HG03045 (cell line): ENCODE measurements around the gene PROZ.
"Not testable (repeated sequence)": the region's sequence is repeated elsewhere in the genome, so short reads cannot be mapped to it uniquely, and the experiment has no call there.

ENCODE experiments used
- ATAC-seq: cut with Tn5 transposase; IDR thresholded peaks from one replicate; pipeline ENCODE4 v1.9.1; 2021; ENCODE audit warnings: mild to moderate bottlenecking, moderate library complexity; ENCODE audit not compliant: unreplicated experiment

The PROZ gene

DNA sequence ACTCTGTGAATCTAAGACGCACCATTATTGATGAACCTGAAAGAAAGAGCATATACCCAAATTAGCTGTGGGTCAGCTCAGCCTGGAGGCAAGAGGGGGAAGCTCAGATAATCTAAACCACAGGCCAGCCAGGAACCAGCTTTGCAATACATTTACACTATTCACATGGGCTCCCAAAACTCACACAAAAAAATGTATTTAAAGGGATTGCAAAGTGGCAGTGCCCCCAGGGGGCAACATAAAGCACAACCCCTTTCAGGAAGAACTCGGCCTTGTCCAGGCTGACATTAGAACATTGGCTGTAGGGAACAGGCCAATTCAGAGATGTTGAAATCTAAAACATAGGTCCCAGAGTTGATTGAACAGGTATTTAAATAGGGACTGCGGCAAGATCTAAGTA, 3.2 kb upstream of the PROZ start:
- ATAC-seq = no peak

- ATAC-seq = no peak
Measured at GRCh38 chr13:113155982-113156655, 2.3 kb upstream of the PROZ start.

DNA sequence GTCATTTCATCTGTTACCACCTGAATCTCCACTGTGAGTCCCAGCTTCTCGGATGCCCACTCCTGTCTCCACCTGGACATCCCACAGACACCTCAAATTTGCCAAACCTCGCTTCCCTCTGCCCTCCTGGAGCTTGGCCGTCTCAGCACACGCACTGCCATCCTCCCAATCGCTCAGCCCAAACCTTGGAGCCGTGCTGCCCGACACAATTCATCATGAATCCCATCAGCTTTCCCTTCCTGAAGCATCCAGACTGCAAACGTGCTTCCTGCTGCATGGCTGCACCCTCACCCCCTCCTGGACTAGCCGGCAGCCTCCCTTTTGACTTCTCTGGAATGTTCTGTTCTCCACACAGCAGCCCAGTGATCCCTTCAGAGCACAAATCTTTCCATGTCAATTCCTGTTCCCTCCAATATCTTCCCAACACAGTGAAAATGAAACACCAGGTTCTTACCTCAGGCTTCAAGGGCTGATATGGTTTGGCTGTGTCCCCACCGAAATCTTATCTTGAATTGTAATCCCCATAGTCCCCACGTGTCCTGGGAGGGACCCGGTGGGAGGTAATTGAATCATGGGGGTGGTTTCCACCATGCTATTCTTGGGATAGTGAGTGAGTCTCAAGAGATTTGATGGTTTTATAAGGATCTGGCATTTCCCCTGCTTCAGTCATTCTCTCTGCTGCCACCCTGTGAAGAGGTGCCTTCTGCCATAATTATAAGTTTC, 1.1 kb upstream of the PROZ start:
- no peak for ATAC-seq

DNA sequence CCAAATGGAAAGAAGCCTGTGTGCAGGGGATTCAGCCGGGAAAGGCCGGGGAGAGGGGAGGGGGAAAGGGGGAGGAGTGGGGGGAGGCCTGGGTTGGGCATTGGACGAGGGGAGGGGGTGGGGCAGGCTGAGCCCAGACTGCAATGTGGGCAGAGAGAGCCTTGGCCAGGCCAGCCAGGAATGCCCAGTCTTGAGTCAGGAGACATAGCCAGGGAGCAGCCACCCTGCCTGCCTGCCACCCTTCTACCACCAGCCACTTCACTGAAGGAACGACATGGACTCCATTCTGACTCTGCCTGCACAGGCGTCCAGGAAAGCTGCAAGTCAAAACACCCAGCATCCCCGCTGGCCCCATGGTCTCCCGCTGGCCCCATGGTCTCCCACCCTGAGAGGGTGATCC, 498 bp downstream of the PROZ start:
- no peak for ATAC-seq

DNA sequence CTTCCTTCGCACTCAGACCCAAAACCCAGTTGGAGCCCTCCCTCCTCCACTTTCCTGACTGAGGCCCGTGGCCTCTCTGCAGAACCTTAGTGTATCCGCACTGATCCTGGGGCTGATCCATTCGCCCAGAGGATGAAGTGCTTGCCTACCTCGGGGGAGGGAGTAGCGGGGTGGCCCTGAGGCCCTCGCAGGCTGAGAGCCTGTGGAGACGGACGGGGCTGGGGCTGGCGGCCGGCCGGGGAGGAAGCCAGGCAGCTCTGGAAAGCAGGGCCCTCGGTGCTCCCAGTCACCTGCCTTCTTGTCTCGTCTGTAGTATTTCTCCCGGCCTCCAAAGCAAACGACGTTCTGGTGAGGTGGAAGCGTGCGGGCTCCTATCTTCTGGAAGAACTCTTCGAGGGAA, 1.3 kb downstream of the PROZ start:
- no peak for ATAC-seq

GRCh38 chr13:113160983-113161382, 2.5 kb downstream of the PROZ start:
- no peak for ATAC-seq

GRCh38 chr13:113161433-113161832, 3.0 kb downstream of the PROZ start:
- no peak for ATAC-seq

- not testable (repeated sequence) for ATAC-seq
Measured at GRCh38 chr13:113161975-113162374, 3.5 kb downstream of the PROZ start.

DNA sequence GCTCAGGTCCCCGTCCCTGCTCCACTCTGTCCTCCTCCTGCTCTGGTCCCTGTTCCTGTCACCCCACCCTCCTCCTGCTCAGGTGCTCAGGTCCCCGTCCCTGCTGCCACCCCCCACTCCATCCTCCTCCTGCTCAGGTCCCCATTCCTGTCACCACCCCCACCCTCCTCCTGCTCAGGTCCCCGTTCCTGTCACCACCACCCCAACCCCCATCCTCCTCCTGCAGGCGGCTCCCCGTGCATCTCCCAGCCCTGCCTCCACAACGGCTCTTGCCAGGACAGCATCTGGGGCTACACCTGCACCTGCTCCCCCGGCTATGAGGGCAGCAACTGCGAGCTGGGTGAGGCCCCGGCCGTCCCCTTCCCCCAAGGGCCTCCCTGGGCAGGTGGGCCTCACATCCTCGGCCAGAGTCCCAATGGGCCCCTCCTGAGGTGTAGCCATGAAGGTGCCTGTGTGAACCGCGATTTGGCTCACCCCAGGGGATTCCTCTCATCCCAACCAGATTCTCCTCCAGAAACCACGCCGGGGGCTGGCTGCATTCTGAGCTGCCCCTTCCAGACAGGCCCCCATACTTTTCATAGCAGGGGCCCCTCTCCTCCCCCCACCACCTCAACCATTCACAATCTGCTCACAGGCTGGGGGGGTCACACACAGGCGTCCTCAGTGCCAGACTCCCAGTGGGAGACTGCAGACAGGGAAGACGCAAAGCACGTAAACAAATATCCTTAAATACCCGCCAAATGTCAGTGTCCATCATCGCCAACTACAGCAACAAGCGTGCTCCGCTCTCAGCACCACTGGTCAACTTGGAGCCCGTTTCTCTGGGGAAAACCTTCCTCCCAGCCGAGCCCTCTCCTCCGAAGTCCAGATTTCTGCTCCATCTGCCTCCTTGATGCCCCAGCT, 4.6 kb downstream of the PROZ start:
- ATAC-seq = no peak

- ATAC-seq = no peak
Measured at GRCh38 chr13:113164492-113164891, 6.0 kb downstream of the PROZ start.

DNA sequence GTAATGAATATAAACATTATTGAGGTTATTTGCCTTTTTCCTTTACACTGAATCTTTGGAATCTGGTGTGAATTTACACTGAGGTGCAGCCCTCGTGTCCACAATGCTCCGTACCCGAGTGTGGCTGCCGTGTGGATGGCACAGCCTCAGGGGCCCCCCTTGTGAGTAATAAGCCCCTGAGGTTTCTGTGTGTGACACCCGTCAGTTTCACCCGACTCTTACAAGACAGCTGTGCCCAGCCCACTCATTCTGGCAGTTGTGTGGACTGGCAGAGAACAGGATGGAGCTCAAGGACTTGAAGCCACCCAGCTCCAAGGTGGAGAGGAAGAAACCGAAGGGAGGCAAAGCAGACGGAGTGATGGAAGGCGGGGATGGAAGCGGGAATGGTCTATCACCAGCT, 7.8 kb downstream of the PROZ start:
- no peak for ATAC-seq

DNA sequence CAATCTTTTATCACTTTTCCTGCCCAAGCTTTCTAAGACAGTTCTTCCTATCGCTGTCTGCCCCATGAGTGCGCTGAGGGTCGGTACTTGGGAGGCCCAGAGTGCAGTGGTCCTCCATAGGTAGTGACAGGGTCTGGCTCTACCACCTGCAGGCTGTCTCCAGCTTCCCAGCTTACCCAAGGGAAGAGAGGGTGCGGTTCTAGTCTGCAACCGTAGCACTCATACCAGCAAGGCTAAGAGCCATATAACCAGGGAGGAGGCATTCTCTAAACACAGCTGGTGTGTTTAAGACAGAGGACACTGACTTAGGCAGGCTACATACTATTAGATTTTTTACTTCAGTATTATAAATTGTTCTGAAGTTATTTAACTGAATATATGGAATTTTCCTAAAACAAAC, 8.2 kb downstream of the PROZ start:
- ATAC-seq = no peak

GRCh38 chr13:113167155-113167554, 8.7 kb downstream of the PROZ start:
- no peak for ATAC-seq

DNA sequence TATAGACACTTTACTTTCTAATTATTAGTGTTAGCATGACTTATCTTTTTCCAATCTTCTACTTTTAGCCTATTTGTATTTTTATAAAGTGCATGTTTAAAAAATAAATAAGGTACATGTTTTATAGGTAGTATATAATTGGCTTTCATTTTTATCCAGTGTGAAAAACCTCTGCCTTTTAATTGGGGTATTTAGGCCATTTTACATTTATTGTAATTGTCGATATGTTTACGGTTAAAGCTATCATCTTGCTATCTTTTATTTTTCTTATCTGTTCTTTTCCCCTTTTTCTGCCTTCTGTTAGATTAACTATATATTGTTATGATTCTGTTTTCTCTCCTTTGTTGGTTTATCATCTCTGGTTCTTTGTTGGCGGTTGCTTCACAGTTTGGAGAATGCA, 9.1 kb downstream of the PROZ start:
- no peak for ATAC-seq

DNA sequence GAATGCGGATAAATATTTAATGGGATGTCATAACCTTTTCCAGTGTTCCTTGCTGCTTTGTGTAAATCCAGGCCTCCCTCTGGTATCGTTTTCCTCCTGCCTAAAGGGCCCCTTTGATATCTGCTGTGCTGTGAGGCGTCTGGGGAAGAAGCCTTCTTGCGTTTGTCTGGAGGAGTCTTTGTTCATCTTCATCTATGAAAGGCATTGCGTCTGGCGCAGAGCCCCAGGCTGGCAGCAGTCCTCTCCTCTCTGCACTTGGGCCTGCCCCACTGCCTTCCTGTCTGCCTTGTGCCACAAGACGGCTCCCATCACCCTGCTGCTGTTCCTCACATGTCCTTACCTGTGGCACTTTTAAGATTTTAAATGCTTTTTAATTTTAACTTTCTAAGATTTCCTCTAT, 9.8 kb downstream of the PROZ start:
- ATAC-seq = no peak

DNA sequence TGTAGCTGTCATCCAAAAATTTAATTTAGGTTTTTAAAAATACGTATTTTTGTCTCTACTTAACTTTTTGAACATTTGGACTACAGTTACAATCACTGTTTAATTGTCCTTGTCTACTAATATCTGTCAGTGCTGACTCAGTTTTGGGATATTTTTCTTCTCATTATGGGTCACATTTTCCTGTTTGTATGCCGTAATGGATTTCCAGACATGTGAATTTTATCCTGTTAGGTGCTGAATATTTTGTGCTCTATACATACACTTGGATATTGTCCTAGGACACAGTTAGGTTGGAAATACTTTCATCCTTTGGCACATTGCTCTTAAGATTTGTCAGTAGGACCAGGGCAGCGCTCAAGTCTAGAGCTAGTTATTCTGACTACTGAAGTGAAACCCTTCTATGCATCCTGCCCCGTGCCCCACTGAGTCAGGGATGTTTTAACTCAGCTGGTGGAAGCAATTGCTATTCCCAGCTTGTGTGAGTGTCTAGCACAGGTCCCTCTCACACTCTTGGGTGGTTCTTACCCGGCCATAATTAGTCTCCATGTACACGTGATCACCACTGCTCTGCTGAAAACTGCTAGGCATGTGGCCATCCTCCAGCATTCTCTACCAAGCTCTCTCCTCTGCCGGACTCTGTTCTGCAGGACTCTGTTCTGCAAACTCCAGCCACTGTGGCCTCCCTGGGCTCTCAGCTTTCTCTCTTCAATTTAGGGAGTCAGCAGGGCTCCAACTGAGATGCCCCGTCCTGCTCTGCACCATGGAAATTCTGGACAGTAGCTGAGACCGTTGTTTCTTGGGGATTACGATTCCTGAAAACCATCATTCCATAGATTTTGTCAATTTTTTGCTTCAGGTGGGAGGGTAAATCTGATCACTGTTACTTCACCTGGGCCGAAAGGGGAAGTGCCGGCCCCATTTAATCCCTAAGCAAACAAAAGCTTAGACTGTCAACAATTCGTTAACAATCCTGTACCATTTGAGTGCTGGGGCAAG, 11.1 kb downstream of the PROZ start:
- ATAC-seq = no peak

DNA sequence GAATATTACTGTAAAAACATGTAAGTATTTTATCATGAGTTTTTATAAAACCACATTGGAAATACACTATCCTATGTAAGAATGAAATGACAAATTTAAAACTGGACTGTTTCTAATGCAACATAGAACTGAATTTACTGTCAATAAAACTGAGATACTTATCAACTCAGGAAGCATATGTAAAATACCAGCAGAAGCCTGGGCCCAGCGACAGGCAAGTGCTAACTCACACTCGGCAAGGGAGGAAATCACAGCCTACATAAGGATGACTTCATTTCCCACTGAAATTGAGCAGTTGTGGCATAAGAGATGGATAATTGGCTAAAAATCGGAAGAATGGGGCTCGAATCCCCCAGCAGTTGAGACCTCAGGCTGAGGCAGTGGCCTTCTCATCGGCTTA, 12.1 kb downstream of the PROZ start:
- no peak for ATAC-seq

- ATAC-seq = no peak
Measured at GRCh38 chr13:113171250-113172125, 13.0 kb downstream of the PROZ start.

DNA sequence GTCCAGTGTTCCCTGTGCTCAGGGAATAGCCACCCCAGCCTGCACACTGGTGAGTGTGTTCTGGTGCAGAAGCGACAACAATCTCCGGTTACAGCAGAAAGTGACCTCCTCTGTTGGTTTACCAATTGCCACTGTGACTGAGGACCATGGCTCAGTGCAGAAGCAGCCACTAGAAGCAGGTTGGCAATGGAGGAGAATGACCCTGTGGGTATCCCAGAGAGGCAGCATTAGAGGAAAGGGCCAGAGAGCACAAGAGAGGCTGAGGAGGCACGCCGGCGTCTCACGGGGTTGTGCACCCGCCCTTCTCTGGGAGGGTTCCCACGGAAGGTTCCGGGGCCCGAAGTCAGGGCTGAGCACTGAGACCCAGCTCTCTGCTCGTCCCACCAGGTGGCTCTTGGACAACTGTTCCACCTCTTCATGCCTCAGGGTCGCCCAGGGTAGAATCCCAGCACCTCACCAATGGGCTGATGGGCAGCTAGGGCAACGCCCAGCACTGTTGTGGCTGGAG, 14.0 kb downstream of the PROZ start:
- ATAC-seq = no peak
